HepG2 (cell line): ENCODE data around the gene RNU4-1. TPM values are rescaled to one million over a fixed set of nuclear protein-coding genes. Genes with fewer than 3 reads are reported as not detected.

Experiments used
- ARNTL ChIP-seq: sonication (generic); formaldehyde crosslinking; IDR thresholded peaks from 2 replicates; pipeline ENCODE4 v1.4.0; 2020; ENCODE audit warnings: mild to moderate bottlenecking, missing genetic modification reagents
- ATF7 ChIP-seq, 2 experiments: fragments of 450-650 bp in 1 of 2; sonication (generic) in 1 of 2; formaldehyde crosslinking in 1 of 2; IDR thresholded peaks; 2 replicates each; pipeline versions ENCODE4 v1.4.0 to v1.6.1; 2016 to 2020; ENCODE audit warnings: antibody characterized with exemption in 1 of 2, mild to moderate bottlenecking in 1 of 2, missing genetic modification reagents in 1 of 2
- BCL3 ChIP-seq: sonication (generic); formaldehyde crosslinking; IDR thresholded peaks from 2 replicates; pipeline ENCODE4 v1.5.1; 2020; ENCODE audit warnings: mild to moderate bottlenecking, missing genetic modification reagents, moderate library complexity
- DNMT3B ChIP-seq: conservative IDR thresholded peaks from 2 replicates; pipeline ENCODE4 v1.6.1; 2016; ENCODE audit warnings: missing biosample characterization, control low read depth
- DRAP1 ChIP-seq: IDR thresholded peaks from 2 replicates; pipeline ENCODE4 v1.6.1; 2016; ENCODE audit warnings: missing genetic modification reagents, missing compliant biosample characterization
- ELF1 ChIP-seq: sonication (generic); formaldehyde crosslinking; IDR thresholded peaks from 2 replicates; pipeline ENCODE4 v1.4.0; 2020; ENCODE audit warnings: missing genetic modification reagents
- GABPA ChIP-seq, 2 experiments: IDR thresholded peaks; 2 replicates each; pipeline ENCODE4 v1.6.1; 2011 to 2016; ENCODE audit warnings: low read depth in 2 of 2, low read length in 1 of 2, missing biosample characterization in 1 of 2, missing genetic modification characterization in 1 of 2
- HHEX ChIP-seq: IDR thresholded peaks from 2 replicates; pipeline ENCODE4 v1.6.1; 2016; ENCODE audit warnings: control low read depth
- HMG20B ChIP-seq: conservative IDR thresholded peaks from 2 replicates; pipeline ENCODE4 v1.6.1; 2016; ENCODE audit warnings: missing genetic modification reagents, missing compliant biosample characterization
- KDM2A ChIP-seq: sonication (generic); formaldehyde crosslinking; IDR thresholded peaks from 2 replicates; pipeline ENCODE4 v1.4.0; 2020; ENCODE audit warnings: low read depth, missing genetic modification reagents, borderline replicate concordance
- SIN3B ChIP-seq: fragments of 150-350 bp; IDR thresholded peaks from 2 replicates; pipeline ENCODE4 v1.6.1; 2014; ENCODE audit warnings: low read length
- STAT6 ChIP-seq: sonication (generic); formaldehyde crosslinking; IDR thresholded peaks from 2 replicates; pipeline ENCODE4 v1.4.0; 2020; ENCODE audit warnings: missing genetic modification reagents, mild to moderate bottlenecking, borderline replicate concordance
- ZMAT3 ChIP-seq: sonication (generic); formaldehyde crosslinking; conservative IDR thresholded peaks from 2 replicates; pipeline ENCODE4 v1.7.0; 2021; ENCODE audit warnings: missing genetic modification reagents
- ZMYM4 ChIP-seq: sonication (generic); formaldehyde crosslinking; IDR thresholded peaks from 2 replicates; pipeline ENCODE4 v1.8.1; 2023; ENCODE audit warnings: mild to moderate bottlenecking, missing genetic modification reagents
- polyA plus RNA-seq, 8 experiments: library from polyadenylated mRNA; depleted of rRNA in 3 of 8; stranded (reverse) in 7 of 8; unstranded in 1 of 8; fragments of >200 nt; fragmentation: Illumina TruSeq in 4 of 8; extraction: Trizol in 4 of 8; gene quantifications; 2 replicates each; pipeline versions ENCODE4 v1.2.1 to v1.2.3, GENCODE V29; 2011 to 2016; ENCODE audit warnings: low read depth in 4 of 8, missing spikeins in 1 of 8, mixed read lengths in 1 of 8; ENCODE audit not compliant: insufficient read depth in 1 of 8
- total RNA-seq, 5 experiments: library from RNA; depleted of rRNA; stranded (reverse); fragments of >200 nt; fragmentation: Illumina TruSeq; extraction: Trizol; gene quantifications; 2 replicates each; pipeline ENCODE4 v1.2.3, GENCODE V29; 2016; ENCODE audit warnings: low read depth in 1 of 5
- TF ChIP-seq, protein P1 (sequence below): IDR thresholded peaks from 2 replicates; pipeline ENCODE4 v1.6.1; 2016
- TF ChIP-seq, protein P2 (sequence below): sonication (generic); formaldehyde crosslinking; IDR thresholded peaks from 2 replicates; pipeline ENCODE4 v1.4.0; 2020; ENCODE audit warnings: missing genetic modification reagents, mild to moderate bottlenecking, borderline replicate concordance

Gene RNU4-1
- total and polyA plus RNA-seq, 2 of the 13 experiments (the other 11 are each of a cell fraction or from before 2014, with no cell fraction given): 7,407 TPM; not detected in 1

DNA sequence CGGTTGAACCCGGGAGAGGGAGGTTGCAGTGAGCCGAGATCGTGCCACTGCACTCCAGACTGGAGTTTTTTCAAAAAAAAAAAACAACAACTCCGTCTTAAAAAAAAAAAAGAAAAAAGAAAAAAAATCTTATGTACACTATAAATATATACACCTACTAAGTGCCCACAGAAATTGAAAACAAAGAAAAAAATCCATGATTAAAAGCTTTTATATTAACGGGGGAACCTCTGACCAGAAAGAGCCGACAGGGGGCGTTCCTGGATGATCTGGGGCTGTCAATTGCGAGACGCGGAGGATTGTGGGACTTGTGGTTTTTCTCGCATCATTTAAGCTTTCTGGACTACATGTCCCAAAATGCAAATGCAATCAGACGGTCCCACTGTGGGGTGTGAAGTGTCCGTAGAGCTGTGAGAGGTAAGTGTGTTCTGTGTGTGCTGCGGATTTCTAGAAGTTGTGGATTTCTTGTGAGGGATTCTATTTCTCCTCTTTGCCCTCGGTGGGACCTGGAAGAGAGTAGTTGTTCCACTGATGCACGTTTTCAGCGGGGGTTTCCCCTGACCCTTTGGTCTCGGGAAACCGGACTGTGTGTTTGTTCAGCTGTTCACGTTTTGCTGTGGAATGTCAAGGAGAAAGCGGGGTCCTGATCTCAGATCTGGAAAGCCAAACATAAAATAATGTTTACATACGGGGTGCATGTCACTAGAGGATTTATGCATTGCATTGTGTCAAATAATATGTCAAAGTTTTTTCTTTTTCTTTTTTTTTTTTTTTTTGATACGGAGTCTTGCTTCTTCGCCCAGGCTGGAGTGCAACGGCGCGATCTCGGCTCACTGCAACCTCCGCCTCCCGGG lies 9.2 kb upstream of the RNU4-1 start, which contains the start of gene SIRT4 (continued):
- TF ChIP-seq STAT6 (CRISPR knock-in tag): 0 out of 2 replicates have a peak, but pooled peaks have one; percentile 10
- 0 out of 2 replicates have a peak, but pooled peaks have one; percentile 66 for TF ChIP-seq ARNTL (CRISPR knock-in tag)
- TF ChIP-seq GABPA (IDR thresholded peaks at IDR 0.05; ENCODE audit: low read depth, low read length): no peak
- peak; percentile 48 for TF ChIP-seq GABPA (CRISPR knock-in tag; IDR thresholded peaks at IDR 0.05; ENCODE audit: low read depth)
- peak; percentile 60 for TF ChIP-seq ATF7 (IDR thresholded peaks at IDR 0.05)
- no peak for TF ChIP-seq ATF7 (CRISPR knock-in tag; IDR thresholded peaks at IDR 0.05)
- 0 out of 2 replicates have a peak, but pooled peaks have one; percentile 20 for TF ChIP-seq ZMAT3 (CRISPR knock-in tag)
- 0 out of 2 replicates have a peak, but pooled peaks have one; percentile 41 for TF ChIP-seq KDM2A (CRISPR knock-in tag)
- TF ChIP-seq, protein P1, sequence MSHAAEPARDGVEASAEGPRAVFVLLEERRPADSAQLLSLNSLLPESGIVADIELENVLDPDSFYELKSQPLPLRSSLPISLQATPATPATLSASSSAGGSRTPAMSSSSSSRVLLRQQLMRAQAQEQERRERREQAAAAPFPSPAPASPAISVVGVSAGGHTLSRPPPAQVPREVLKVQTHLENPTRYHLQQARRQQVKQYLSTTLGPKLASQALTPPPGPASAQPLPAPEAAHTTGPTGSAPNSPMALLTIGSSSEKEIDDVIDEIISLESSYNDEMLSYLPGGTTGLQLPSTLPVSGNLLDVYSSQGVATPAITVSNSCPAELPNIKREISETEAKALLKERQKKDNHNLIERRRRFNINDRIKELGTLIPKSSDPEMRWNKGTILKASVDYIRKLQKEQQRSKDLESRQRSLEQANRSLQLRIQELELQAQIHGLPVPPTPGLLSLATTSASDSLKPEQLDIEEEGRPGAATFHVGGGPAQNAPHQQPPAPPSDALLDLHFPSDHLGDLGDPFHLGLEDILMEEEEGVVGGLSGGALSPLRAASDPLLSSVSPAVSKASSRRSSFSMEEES: peak; percentile 30; the same call in 1 of the 2 replicates
- TF ChIP-seq HHEX (CRISPR knock-in tag): peak; percentile 46; the same call in 1 of the 2 replicates
- TF ChIP-seq DRAP1 (CRISPR knock-in tag): peak; percentile 91
- no peak for TF ChIP-seq SIN3B
- TF ChIP-seq, protein P2, sequence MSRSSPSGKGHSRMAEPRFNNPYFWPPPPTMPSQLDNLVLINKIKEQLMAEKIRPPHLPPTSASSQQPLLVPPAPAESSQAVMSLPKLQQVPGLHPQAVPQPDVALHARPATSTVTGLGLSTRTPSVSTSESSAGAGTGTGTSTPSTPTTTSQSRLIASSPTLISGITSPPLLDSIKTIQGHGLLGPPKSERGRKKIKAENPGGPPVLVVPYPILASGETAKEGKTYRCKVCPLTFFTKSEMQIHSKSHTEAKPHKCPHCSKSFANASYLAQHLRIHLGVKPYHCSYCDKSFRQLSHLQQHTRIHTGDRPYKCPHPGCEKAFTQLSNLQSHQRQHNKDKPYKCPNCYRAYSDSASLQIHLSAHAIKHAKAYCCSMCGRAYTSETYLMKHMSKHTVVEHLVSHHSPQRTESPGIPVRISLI (CRISPR knock-in tag): peak; percentile 46; the same call in 1 of the 2 replicates
- no peak for TF ChIP-seq BCL3 (CRISPR knock-in tag)
- TF ChIP-seq HMG20B: peak; percentile 29; the same call in 1 of the 2 replicates
- peak; percentile 43 for TF ChIP-seq ELF1 (CRISPR knock-in tag)
- 0 out of 2 replicates have a peak, but pooled peaks have one; percentile 70 for TF ChIP-seq DNMT3B (CRISPR knock-in tag)
- peak; percentile 40 for TF ChIP-seq ZMYM4
